SK-N-SH (cell line): Measurements from ENCODE around the gene PRKCA. TPM values are rescaled to one million over a fixed set of nuclear protein-coding genes. Genes with fewer than 3 reads are reported as not detected.

Experiments used
- CTCF ChIA-PET: fragments of 300-600, 350-600 bp; formaldehyde crosslinking; extraction: SDS; loops from one replicate; lab custom pipeline; 2021; lab: Yijun Ruan, JAX
- POLR2A ChIA-PET: fragments of 350-600 bp; sonication (Branson Sonifier 250); formaldehyde crosslinking; extraction: SDS; loops from one replicate; lab custom pipeline; 2020; ENCODE audit warnings: antibody characterized with exemption, inconsistent platforms; lab: Yijun Ruan, JAX
- DNase-seq: peaks from one replicate; pipeline ENCODE4 v3.0.0; 2012
- H2AFZ ChIP-seq: fragments of 200-600 bp; sonication (generic); 2 replicates; pipeline ENCODE4 v1.8.1; 2016; ENCODE audit warnings: antibody characterized with exemption, mild to moderate bottlenecking, low read depth
- H3F3A ChIP-seq: fragments of 200-600 bp; sonication (generic); replicated peaks from 2 replicates; pipeline ENCODE3; 2016; ENCODE audit warnings: antibody characterized with exemption, mild to moderate bottlenecking; ENCODE audit not compliant: insufficient read depth
- H3K27ac ChIP-seq, 2 experiments: fragments of 200-500 bp in 1 of 2; fragments of 200-600 bp in 1 of 2; sonication (Bioruptor generic) in 1 of 2; sonication (generic), shearing (Covaris generic) in 1 of 2; 2 replicates each; pipeline versions ENCODE4 v1.5.1 to v1.6.1; 2014 to 2016; ENCODE audit warnings: low read depth in 2 of 2, inconsistent platforms in 1 of 2, low read length in 1 of 2, mild to moderate bottlenecking in 1 of 2, mixed read lengths in 1 of 2
- H3K27me3 ChIP-seq: fragments of 200-600 bp; sonication (generic), shearing (Covaris generic); 2 replicates; pipeline ENCODE4 v1.6.1; 2016; ENCODE audit warnings: mixed run types; ENCODE audit not compliant: insufficient read depth
- H3K36me3 ChIP-seq, 2 experiments: fragments of 200-500 bp in 1 of 2; fragments of 200-600 bp in 1 of 2; sonication (Bioruptor generic) in 1 of 2; sonication (generic) in 1 of 2; replicated peaks in 1 of 2; 2 replicates each; pipeline versions ENCODE3 to v1.5.1; 2014 to 2016; ENCODE audit warnings: low read length in 1 of 2, mild to moderate bottlenecking in 1 of 2; ENCODE audit not compliant: insufficient read depth in 2 of 2, control insufficient read depth in 1 of 2
- H3K4me1 ChIP-seq, 2 experiments: fragments of 200-500 bp in 1 of 2; fragments of 200-600 bp in 1 of 2; sonication (Bioruptor generic) in 1 of 2; sonication (generic), shearing (Covaris generic) in 1 of 2; 2 replicates each; pipeline versions ENCODE4 v1.5.1 to v1.6.1; 2014 to 2016; ENCODE audit warnings: low read depth in 1 of 2, low read length in 1 of 2, mixed run types in 1 of 2; ENCODE audit not compliant: insufficient read depth in 2 of 2, control insufficient read depth in 1 of 2
- H3K4me2 ChIP-seq: fragments of 200-600 bp; sonication (generic), shearing (Covaris generic); 2 replicates; pipeline ENCODE4 v1.6.1; 2017; ENCODE audit warnings: mixed run types
- H3K4me3 ChIP-seq, 2 experiments: fragments of 200-500 bp in 1 of 2; fragments of 200-600 bp in 1 of 2; sonication (Bioruptor generic) in 1 of 2; sonication (generic), shearing (Covaris generic) in 1 of 2; 2 replicates each; pipeline versions ENCODE4 v1.5.1 to v1.8.1; 2014 to 2016; ENCODE audit warnings: low read depth in 2 of 2, inconsistent platforms in 1 of 2, low read length in 1 of 2, mild to moderate bottlenecking in 1 of 2, mixed read lengths in 1 of 2, moderate library complexity in 1 of 2
- H3K79me2 ChIP-seq: fragments of 200-600 bp; sonication (generic); 2 replicates; pipeline ENCODE4 v1.8.1; 2017; ENCODE audit warnings: mild to moderate bottlenecking; ENCODE audit not compliant: insufficient read depth
- H3K9ac ChIP-seq: fragments of 200-600 bp; sonication (generic); 2 replicates; pipeline ENCODE4 v1.6.1; 2017; ENCODE audit warnings: mixed run types
- H3K9me2 ChIP-seq: fragments of 200-600 bp; sonication (generic); 2 replicates; pipeline ENCODE4 v1.6.1; 2017; ENCODE audit warnings: mixed run types
- H3K9me3 ChIP-seq: fragments of 200-600 bp; sonication (generic); 2 replicates; pipeline ENCODE4 v1.6.1; 2017; ENCODE audit warnings: mixed run types, mild to moderate bottlenecking, moderate library complexity
- H4K20me1 ChIP-seq: fragments of 200-600 bp; sonication (generic); 2 replicates; pipeline ENCODE4 v1.6.1; 2017; ENCODE audit warnings: mild to moderate bottlenecking, mixed run types; ENCODE audit not compliant: insufficient read depth
- CHD2 ChIP-seq: fragments of 150-350 bp; IDR thresholded peaks from 2 replicates; pipeline ENCODE4 v1.6.1; 2018; ENCODE audit warnings: low read length; ENCODE audit not compliant: partially characterized antibody
- CTCF ChIP-seq: fragments of 200-600 bp; sonication (generic); IDR thresholded peaks from 2 replicates; pipeline ENCODE4 v1.6.1; 2017; ENCODE audit warnings: antibody characterized with exemption, mild to moderate bottlenecking, moderate library complexity
- FOXM1 ChIP-seq: IDR thresholded peaks from 2 replicates; pipeline ENCODE4 v1.4.0; 2012; ENCODE audit warnings: low read depth, mild to moderate bottlenecking
- GABPA ChIP-seq: IDR thresholded peaks from 2 replicates; pipeline ENCODE4 v1.4.0; 2012; ENCODE audit warnings: low read depth, mild to moderate bottlenecking
- GATA2 ChIP-seq: sonication (generic); formaldehyde crosslinking; IDR thresholded peaks from 2 replicates; pipeline ENCODE4 v1.5.0; 2020; ENCODE audit warnings: mild to moderate bottlenecking, missing genetic modification reagents
- IRF3 ChIP-seq: fragments of 150-350 bp; IDR thresholded peaks from 2 replicates; pipeline ENCODE4 v1.6.1; 2016; ENCODE audit warnings: mild to moderate bottlenecking, low read depth, low read length
- JUND ChIP-seq: IDR thresholded peaks from 2 replicates; pipeline ENCODE4 v1.4.0; 2012
- MEF2A ChIP-seq: IDR thresholded peaks from 2 replicates; pipeline ENCODE4 v1.4.0; 2012; ENCODE audit warnings: low read depth, borderline replicate concordance
- MXI1 ChIP-seq: IDR thresholded peaks from 2 replicates; pipeline ENCODE4 v1.6.1; 2012; ENCODE audit warnings: mild to moderate bottlenecking, low read depth, low read length, improper control_type of control experiment
- NFIC ChIP-seq: IDR thresholded peaks from 2 replicates; pipeline ENCODE4 v1.4.0; 2012; ENCODE audit warnings: borderline replicate concordance
- NRF1 ChIP-seq: IDR thresholded peaks from 2 replicates; pipeline ENCODE4 v1.6.1; 2012; ENCODE audit warnings: low read depth, mild to moderate bottlenecking, low read length
- RCOR1 ChIP-seq: fragments of 150-350 bp; IDR thresholded peaks from 2 replicates; pipeline ENCODE4 v1.6.1; 2017; ENCODE audit warnings: antibody characterized with exemption, low read length
- RFX5 ChIP-seq: IDR thresholded peaks from 2 replicates; pipeline ENCODE4 v1.6.1; 2012; ENCODE audit warnings: mild to moderate bottlenecking, improper control_type of control experiment, low read length
- RXRA ChIP-seq: IDR thresholded peaks from 2 replicates; pipeline ENCODE4 v1.4.0; 2012; ENCODE audit warnings: low read depth, mild to moderate bottlenecking, borderline replicate concordance
- SIN3A ChIP-seq: IDR thresholded peaks from 2 replicates; pipeline ENCODE4 v1.6.1; 2012; ENCODE audit warnings: low read depth, mild to moderate bottlenecking, low read length, moderate library complexity, borderline replicate concordance
- TCF12 ChIP-seq: IDR thresholded peaks from 2 replicates; pipeline ENCODE4 v1.4.0; 2012
- WGBS: methylation state at CpG from one replicate; pipeline ENCODE4 v1.1.6; 2017; ENCODE audit warnings: low lambda C conversion rate; 5-methylcytosine and 5-hydroxymethylcytosine counted together
- polyA plus RNA-seq, 3 experiments: library from polyadenylated mRNA; depleted of rRNA; stranded (reverse); fragments of >200 nt; gene quantifications; 2 replicates each; pipeline ENCODE4 v1.2.3, GENCODE V29; 2012
- TF ChIP-seq, protein P1 (sequence below): IDR thresholded peaks from 2 replicates; pipeline ENCODE4 v1.4.0; 2012; ENCODE audit warnings: low read depth, borderline replicate concordance

The PRKCA gene
- polyA plus RNA-seq, 1 of the 3 experiments (the other 2 are of a cell fraction), result 108 TPM

GRCh38 chr17:66406701-66407644, 104.6 kb downstream of the PRKCA start:
- no peak for DNase-seq
- peak overlapping the region in 1 of 2 experiments; percentile 16; a peak in 1 of 4 replicates for H3K4me3 ChIP-seq
- WGBS, result 74% methylated on average over 12 of the region's 12 CpGs
- H3F3A ChIP-seq, result peaks cover 10% of the 10 kb centered on the region
- CTCF ChIA-PET, result interaction anchor here (0.9 to 1.5 kb wide), 7 partner anchors 8 to 91 kb away, joined by 3 to 4 read pairs (median 3); no protein-coding TSS in a partner anchor
- peaks cover 100% of the 10 kb centered on the region for H3K79me2 ChIP-seq
- H3K9me3 ChIP-seq, result no peaks in the 10 kb centered on the region
- H3K4me1 ChIP-seq, result peaks cover 23 to 57% of the 10 kb centered on the region in 2 experiments; a peak in 3 of 4 replicates
- H2AFZ ChIP-seq, result no peak overlapping the region
- H3K9ac ChIP-seq, result no peak overlapping the region
- H4K20me1 ChIP-seq, result peaks cover 94% of the 10 kb centered on the region
- TF ChIP-seq FOXM1, result no peak
- no peak for TF ChIP-seq CHD2
- no peak for TF ChIP-seq CTCF
- no peak for TF ChIP-seq NRF1
- TF ChIP-seq MXI1, result no peak
- TF ChIP-seq IRF3, result no peak
- TF ChIP-seq RCOR1, result no peak
- no peak for TF ChIP-seq JUND
- no peak for TF ChIP-seq MEF2A
- no peak for TF ChIP-seq GATA2
- TF ChIP-seq TCF12, result no peak
- TF ChIP-seq NFIC, result no peak
- TF ChIP-seq, all 33 proteins: peak for 0
- POLR2A ChIA-PET, result no interaction called here
- H3K36me3 ChIP-seq, result peaks cover 0 to 3% of the 10 kb centered on the region in 2 experiments
- H3K27me3 ChIP-seq, result no peaks in the 10 kb centered on the region
- H3K9me2 ChIP-seq, result no peaks in the 10 kb centered on the region
- peak overlapping the region; percentile 19; the same call in 1 of the 2 replicates for H3K4me2 ChIP-seq
- H3K27ac ChIP-seq, result peak overlapping the region; percentile 3 to 94; a peak in 3 of 4 replicates

- Histone ChIP-seq H3K27ac (peak overlapping the region; percentile 3 to 94; a peak in 3 of 4 replicates), H3K79me2 (peaks cover 100% of the 10 kb centered on the region), H3K4me3 (no peak overlapping the region), H3K27me3 (no peaks in the 10 kb centered on the region), H4K20me1 (peaks cover 94% of the 10 kb centered on the region), H2AFZ (no peak overlapping the region), H3K9ac (no peak overlapping the region), H3K36me3 (peaks cover 0 to 3% of the 10 kb centered on the region in 2 experiments), H3K9me3 (no peaks in the 10 kb centered on the region), H3K9me2 (no peaks in the 10 kb centered on the region), H3F3A (peaks cover 7% of the 10 kb centered on the region), H3K4me2 (no peak overlapping the region), H3K4me1 (peaks cover 23 to 60% of the 10 kb centered on the region in 2 experiments; a peak in 3 of 4 replicates)
- 69% methylated on average over 4 of the region's 4 CpGs for WGBS
- DNase-seq, result peak; percentile 55
- ChIA-PET CTCF (interaction anchor here (0.9 to 1.5 kb wide), 6 partner anchors 9 to 207 kb away, joined by 3 to 4 read pairs (median 3); no protein-coding TSS in a partner anchor), POLR2A (no interaction called here)
- TF ChIP-seq TCF12 (peak; percentile 80), RFX5 (peak; percentile 9; the same call in 1 of the 2 replicates), GABPA (no peak), CTCF (no peak), MXI1 (peak; percentile 84), SIN3A (no peak), RXRA (no peak), FOXM1 (no peak)
- TF ChIP-seq, protein P1, sequence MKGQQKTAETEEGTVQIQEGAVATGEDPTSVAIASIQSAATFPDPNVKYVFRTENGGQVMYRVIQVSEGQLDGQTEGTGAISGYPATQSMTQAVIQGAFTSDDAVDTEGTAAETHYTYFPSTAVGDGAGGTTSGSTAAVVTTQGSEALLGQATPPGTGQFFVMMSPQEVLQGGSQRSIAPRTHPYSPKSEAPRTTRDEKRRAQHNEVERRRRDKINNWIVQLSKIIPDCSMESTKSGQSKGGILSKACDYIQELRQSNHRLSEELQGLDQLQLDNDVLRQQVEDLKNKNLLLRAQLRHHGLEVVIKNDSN, result no peak
These were observed 105.5 kb downstream of the PRKCA start for GRCh38 chr17:66407864-66408263.
